Suprapubic skin (tissue), 4 donors: ENCODE data around the gene NQO1. TPM values are rescaled to one million over a fixed set of nuclear protein-coding genes. Genes with fewer than 3 reads are reported as not detected.
"Not testable (repeated sequence)": the region's sequence is repeated elsewhere in the genome, so short reads cannot be mapped to it uniquely, and the experiment has no call there.

ENCODE experiments used
- DNase-seq, 2 donors: peaks; one replicate each; pipeline ENCODE4 v3.0.0-alpha.2; 2019; ENCODE audit warnings: low spot score in 2 of 2
- H3K27ac ChIP-seq: fragments of 200-600 bp; sonication (generic); one replicate; pipeline ENCODE4 v1.5.1; 2019
- H3K27me3 ChIP-seq: fragments of 200-600 bp; sonication (generic); one replicate; pipeline ENCODE4 v1.5.1; 2019
- H3K36me3 ChIP-seq: fragments of 200-600 bp; sonication (generic); one replicate; pipeline ENCODE4 v1.5.1; 2019
- H3K4me1 ChIP-seq: fragments of 200-600 bp; sonication (generic); one replicate; pipeline ENCODE4 v1.5.1; 2019
- H3K4me3 ChIP-seq: fragments of 200-600 bp; sonication (generic); one replicate; pipeline ENCODE4 v1.5.1; 2019; ENCODE audit warnings: mild to moderate bottlenecking
- H3K9me3 ChIP-seq: fragments of 200-600 bp; sonication (generic); one replicate; pipeline ENCODE4 v1.5.1; 2019
- CTCF ChIP-seq, 2 donors: fragments of 200-600 bp in 1 of 2; fragments of 450-650 bp in 1 of 2; sonication (generic) in 1 of 2; IDR thresholded peaks; one replicate each; pipeline ENCODE4 v1.5.1; 2016 to 2019; ENCODE audit warnings: antibody characterized with exemption in 2 of 2, mild to moderate bottlenecking in 1 of 2, moderate library complexity in 1 of 2
- EP300 ChIP-seq: sonication (generic); formaldehyde crosslinking; IDR thresholded peaks from one replicate; pipeline ENCODE4 v1.6.1; 2017; ENCODE audit warnings: antibody characterized with exemption
- POLR2A ChIP-seq, 2 donors: fragments of 450-650 bp; IDR thresholded peaks; one replicate each; pipeline ENCODE4 v1.6.1; 2017; ENCODE audit warnings: antibody characterized with exemption in 2 of 2, mild to moderate bottlenecking in 2 of 2, moderate library complexity in 2 of 2
- POLR2AphosphoS5 ChIP-seq, 3 donors: sonication (generic); formaldehyde crosslinking; IDR thresholded peaks; one replicate each; pipeline ENCODE4 v1.6.1; 2017; ENCODE audit warnings: antibody characterized with exemption in 3 of 3
- WGBS: methylation state at CpG from one replicate; pipeline ENCODE4 v1.1.5; 2018; 5-methylcytosine and 5-hydroxymethylcytosine counted together
- total RNA-seq, 4 donors: library from RNA; depleted of rRNA; stranded (reverse); fragments of >200 nt; gene quantifications; one replicate each; pipeline ENCODE4 v1.1.0, GENCODE V29; 2016

NQO1 gene
- total RNA-seq, 4 donors from 2014 or later, result 10.2 to 34.6 (median 21.4) TPM

DNA sequence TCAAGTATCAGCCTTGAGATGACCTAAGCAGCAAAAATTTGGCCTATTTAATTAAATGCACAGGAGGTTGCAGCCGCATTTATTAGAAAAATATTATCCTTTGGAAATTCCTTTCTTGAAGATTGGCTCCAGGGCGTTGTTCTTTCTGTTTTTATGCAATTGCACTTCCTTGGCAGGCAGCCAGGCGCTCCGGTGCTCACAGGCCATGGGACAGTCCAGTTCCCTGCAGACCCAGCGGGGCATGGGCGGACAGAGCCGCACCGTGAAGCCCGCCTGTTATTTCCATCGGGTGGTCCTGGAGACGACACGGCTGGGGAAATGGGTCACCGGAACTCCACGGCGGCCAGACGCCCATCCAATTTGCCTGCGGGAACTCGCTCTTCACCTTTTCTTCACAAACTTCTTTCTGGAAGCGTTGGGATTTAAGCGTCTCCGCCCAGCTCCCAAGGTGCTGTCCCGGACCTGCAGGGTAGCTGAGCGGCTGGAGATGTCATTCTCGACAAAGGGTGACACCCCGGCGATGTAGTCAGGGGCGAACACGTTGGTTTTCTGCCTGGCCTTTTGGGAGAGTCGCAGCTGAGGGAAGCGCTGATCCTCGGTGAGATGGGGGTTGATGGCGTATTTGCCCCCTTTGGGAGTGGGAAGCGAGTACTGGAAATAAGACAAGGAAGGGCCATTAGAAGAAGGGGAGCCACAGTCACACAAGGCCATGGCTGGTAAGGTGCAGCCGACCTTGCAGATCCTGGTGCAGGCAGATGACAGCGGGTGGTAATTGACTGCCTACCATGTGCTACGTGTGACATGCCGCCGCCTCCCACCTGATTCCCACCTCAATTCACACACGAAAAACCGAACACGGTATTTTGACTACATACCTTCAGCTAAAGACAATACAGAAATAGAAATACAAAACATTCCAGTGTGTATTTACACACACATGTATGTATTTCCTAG, 15.9 kb upstream of the NQO1 start:
- H3K4me1 ChIP-seq, result peaks cover 16% of the 10 kb centered on the region
- H3K27me3 ChIP-seq, result no peaks in the 10 kb centered on the region
- no peak overlapping the region for H3K4me3 ChIP-seq
- H3K9me3 ChIP-seq, result no peaks in the 10 kb centered on the region
- TF ChIP-seq CTCF (IDR thresholded peaks at IDR 0.05), result no peak
- no peak for TF ChIP-seq POLR2AphosphoS5 (IDR thresholded peaks at IDR 0.05)
- no peak for TF ChIP-seq POLR2A (IDR thresholded peaks at IDR 0.05)
- TF ChIP-seq EP300, result no peak
- no peak overlapping the region for H3K27ac ChIP-seq
- H3K36me3 ChIP-seq, result peaks cover 73% of the 10 kb centered on the region
- 60% methylated on average over 38 of the region's 41 CpGs for WGBS
- peak in 1 of 2 donors; percentile 87 for DNase-seq

GRCh38 chr16:69741519-69741918, 15.2 kb upstream of the NQO1 start:
- peaks cover 66% of the 10 kb centered on the region for H3K36me3 ChIP-seq
- H3K27me3 ChIP-seq, result no peaks in the 10 kb centered on the region
- no peak overlapping the region for H3K4me3 ChIP-seq
- peaks cover 16% of the 10 kb centered on the region for H3K4me1 ChIP-seq
- TF ChIP-seq POLR2A (IDR thresholded peaks at IDR 0.05) (no peak), CTCF (IDR thresholded peaks at IDR 0.05) (no peak), POLR2AphosphoS5 (IDR thresholded peaks at IDR 0.05) (no peak), EP300 (no peak)
- H3K27ac ChIP-seq, result no peak overlapping the region
- WGBS, result 59% methylated on average over 8 of the region's 8 CpGs
- DNase-seq, result no peak
- H3K9me3 ChIP-seq, result no peaks in the 10 kb centered on the region

DNA sequence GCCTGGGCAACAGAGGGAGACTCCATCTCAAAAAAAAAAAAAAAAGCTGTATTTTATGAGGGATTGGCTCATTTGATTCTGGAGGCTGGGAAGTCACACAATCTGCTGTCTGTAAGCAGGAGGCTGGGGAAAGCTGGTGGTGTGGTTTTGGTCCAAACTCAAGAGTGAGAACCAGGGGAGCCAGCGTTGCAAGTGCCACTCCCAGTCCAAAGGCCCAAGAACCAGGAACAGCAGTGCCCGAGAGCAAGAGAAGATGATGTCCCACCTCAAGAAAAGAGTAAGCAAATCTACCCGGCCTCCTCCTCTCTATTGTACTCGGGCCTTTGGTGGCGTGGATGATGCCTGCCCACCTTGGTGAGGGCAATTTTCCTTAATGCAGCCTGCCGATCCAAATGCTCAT, 5.7 kb upstream of the NQO1 start:
- H3K36me3 ChIP-seq, result no peaks in the 10 kb centered on the region

GRCh38 chr16:69731280-69731679, 4.9 kb upstream of the NQO1 start:
- DNase-seq, H3K4me3 ChIP-seq, H3K27me3 ChIP-seq, H3K9me3 ChIP-seq, H3K36me3 ChIP-seq, H3K27ac ChIP-seq: not testable (repeated sequence)
- 96% methylated on average over 5 of the region's 5 CpGs for WGBS
- peaks cover 15% of the 10 kb centered on the region for H3K4me1 ChIP-seq

More for the DNA sequence above, 5.7 kb upstream of the NQO1 start:
- H3K4me1 ChIP-seq, result peaks cover 7% of the 10 kb centered on the region
- H3K27ac ChIP-seq, result no peak overlapping the region
- no peak for TF ChIP-seq POLR2A (IDR thresholded peaks at IDR 0.05)
- no peak for TF ChIP-seq EP300
- TF ChIP-seq CTCF (IDR thresholded peaks at IDR 0.05), result no peak
- no peak for TF ChIP-seq POLR2AphosphoS5 (IDR thresholded peaks at IDR 0.05)
- H3K27me3 ChIP-seq, result no peaks in the 10 kb centered on the region
- no peaks in the 10 kb centered on the region for H3K9me3 ChIP-seq
- 92% methylated on average over 6 of the region's 6 CpGs for WGBS
- DNase-seq, result no peak
- H3K4me3 ChIP-seq, result no peak overlapping the region

DNA sequence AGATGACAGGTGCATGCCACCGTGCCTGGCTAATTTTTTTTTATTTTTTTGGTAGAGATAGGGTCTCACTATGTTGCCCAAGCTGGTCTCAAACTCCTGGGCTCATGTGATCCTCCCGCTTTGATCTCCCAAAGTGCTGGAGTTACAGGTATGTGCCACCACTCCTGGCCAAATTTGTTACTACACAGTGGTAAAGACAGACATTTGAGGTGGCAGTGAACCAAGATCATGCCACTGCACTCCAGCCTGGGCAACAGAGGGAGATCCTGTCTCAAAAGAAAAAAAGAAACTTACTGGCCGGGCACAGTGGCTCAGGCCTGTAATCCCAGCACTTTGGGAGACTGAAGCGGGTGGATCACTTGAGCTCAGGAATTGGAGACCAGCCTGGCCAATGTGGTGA, 2.7 kb upstream of the NQO1 start:
- H3K9me3 ChIP-seq, H3K27me3 ChIP-seq, DNase-seq, H3K27ac ChIP-seq, H3K36me3 ChIP-seq, H3K4me3 ChIP-seq: not testable (repeated sequence)
- 97% methylated on average over 4 of the region's 4 CpGs for WGBS
- peaks cover 19% of the 10 kb centered on the region for H3K4me1 ChIP-seq

GRCh38 chr16:69727916-69728270, 1.5 kb upstream of the NQO1 start:
- Histone ChIP-seq H3K27me3 (no peaks in the 10 kb centered on the region), H3K27ac (no peak overlapping the region), H3K36me3 (no peaks in the 10 kb centered on the region), H3K4me1 (peaks cover 19% of the 10 kb centered on the region), H3K4me3 (no peak overlapping the region), H3K9me3 (no peaks in the 10 kb centered on the region)
- TF ChIP-seq POLR2A (IDR thresholded peaks at IDR 0.05), result no peak
- TF ChIP-seq POLR2AphosphoS5 (IDR thresholded peaks at IDR 0.05), result no peak
- TF ChIP-seq EP300, result no peak
- no peak for TF ChIP-seq CTCF (IDR thresholded peaks at IDR 0.05)
- 92% methylated on average over 5 of the region's 5 CpGs for WGBS
- no peak for DNase-seq
